Measurements from ENCODE around the gene PDCD1LG2. TPM values are rescaled to one million over a fixed set of nuclear protein-coding genes. Genes with fewer than 3 reads are reported as not detected.

PDCD1LG2 gene
- total and polyA plus RNA-seq, 2 of the 8 experiments (the other 6 are each of a cell fraction or from before 2014, with no cell fraction given) = not detected

- Histone ChIP-seq H3K4me3 (ENCODE audit: extremely low read depth in 1 of 4, insufficient read depth in 2 of 4, low read depth in 3 of 4, low read length in 4 of 4) (no peak overlapping the region), H2BK120ac (replicated peaks; ENCODE audit: low read depth, low read length) (no peak overlapping the region), H2BK15ac (ENCODE audit: low read length) (no peak overlapping the region), H3K23ac (ENCODE audit: insufficient read length) (no peak overlapping the region), H3K4me2 (ENCODE audit: insufficient read depth in 1 of 2, low read depth in 2 of 2, low read length in 2 of 2) (no peak overlapping the region), H4K91ac (replicated peaks; ENCODE audit: insufficient read length, low read length) (no peak overlapping the region), H2AK5ac (ENCODE audit: low read depth, low read length) (no peak overlapping the region), H2BK5ac (ENCODE audit: low read depth, low read length) (no peak overlapping the region), H3K9me3 (ENCODE audit: insufficient read depth in 2 of 2, low read depth in 1 of 2, low read length in 1 of 2) (no peaks in the 10 kb centered on the region), H3K23me2 (ENCODE audit: low read depth, low read length) (no peaks in the 10 kb centered on the region), H4K20me1 (replicated peaks in 1 of 2; ENCODE audit: control insufficient read depth in 1 of 2, insufficient read depth in 2 of 2, low read length in 2 of 2) (no peaks in the 10 kb centered on the region), H4K5ac (ENCODE audit: insufficient read length, low read depth, low read length) (no peak overlapping the region), H3K9ac (replicated peaks in 1 of 4; ENCODE audit: extremely low read depth in 1 of 4, low read depth in 3 of 4, low read length in 3 of 4) (no peak overlapping the region), H3K4ac (replicated peaks; ENCODE audit: insufficient read length, low read depth, low read length) (no peak overlapping the region), H3K56ac (replicated peaks; ENCODE audit: insufficient read length, low read depth, low read length) (no peak overlapping the region), H3K36me3 (ENCODE audit: control insufficient read depth in 2 of 4, insufficient read depth in 4 of 4, low read length in 3 of 4) (no peaks in the 10 kb centered on the region), H3K14ac (ENCODE audit: insufficient read length) (no peak overlapping the region), H3K27ac (ENCODE audit: low read depth, low read length) (no peak overlapping the region), H3K18ac (ENCODE audit: extremely low read depth, low read length) (no peak overlapping the region), H3K4me1 (replicated peaks in 1 of 4; ENCODE audit: control insufficient read depth in 3 of 4, insufficient read depth in 4 of 4, low read length in 3 of 4) (no peaks in the 10 kb centered on the region), H3K79me2 (ENCODE audit: control insufficient read depth in 1 of 2, insufficient read depth in 2 of 2, low read length in 2 of 2) (no peaks in the 10 kb centered on the region), H4K8ac (ENCODE audit: extremely low read depth, insufficient read depth, low read length) (no peak overlapping the region), H2BK12ac (ENCODE audit: low read depth, low read length) (no peak overlapping the region), H3K79me1 (ENCODE audit: low read depth, low read length) (no peaks in the 10 kb centered on the region), H2BK20ac (ENCODE audit: low read length) (no peak overlapping the region), H3K27me3 (replicated peaks in 1 of 4; ENCODE audit: control insufficient read depth in 3 of 4, extremely low read depth in 1 of 4, insufficient read depth in 3 of 4, low read length in 3 of 4) (no peaks in the 10 kb centered on the region), H2AFZ (ENCODE audit: low read length) (no peak overlapping the region)
- FAIRE-seq = no peak
- ChIA-PET CTCF (ENCODE audit: partially characterized antibody) (interaction anchor here (0.8 kb wide), 1 partner anchor 130 kb away, joined by 3 read pairs; the partner anchor contains the start of gene CD274), POLR2A (ENCODE audit: partially characterized antibody) (no interaction called here)
- WGBS, 2 experiments (ENCODE audit: extremely low coverage in 1 of 2, insufficient coverage in 1 of 2, insufficient read length in 1 of 2, insufficient replicate concordance in 2 of 2, low coverage in 1 of 2, low lambda C conversion rate in 2 of 2, missing lambda C conversion rate in 1 of 2) = 96% methylated on average over 1 of the region's 1 CpG; no CpG with 5 or more reads in 1 of the 2 experiments
- TF ChIP-seq CHD1 (IDR thresholded peaks at IDR 0.05; ENCODE audit: low read depth, low read length) = no peak
- no peak for TF ChIP-seq EP300 (IDR thresholded peaks at IDR 0.05; ENCODE audit: borderline replicate concordance in 1 of 2, low read depth in 2 of 2, low read length in 2 of 2)
- no peak for TF ChIP-seq GABPA (IDR thresholded peaks at IDR 0.05; ENCODE audit: borderline replicate concordance, insufficient read depth, low read length)
- TF ChIP-seq RAD21 (IDR thresholded peaks at IDR 0.05 in 1 of 2, conservative IDR thresholded peaks at IDR 0.05 in 1 of 2; ENCODE audit: low read depth in 2 of 2, low read length in 2 of 2) = no peak
- TF ChIP-seq SRF (IDR thresholded peaks at IDR 0.05; ENCODE audit: low read depth, low read length) = no peak
- no peak for TF ChIP-seq JUND (IDR thresholded peaks at IDR 0.05; ENCODE audit: low read length)
- TF ChIP-seq POLR2AphosphoS5 (IDR thresholded peaks at IDR 0.05; ENCODE audit: low read depth, low read length) = no peak
- TF ChIP-seq, protein P1, sequence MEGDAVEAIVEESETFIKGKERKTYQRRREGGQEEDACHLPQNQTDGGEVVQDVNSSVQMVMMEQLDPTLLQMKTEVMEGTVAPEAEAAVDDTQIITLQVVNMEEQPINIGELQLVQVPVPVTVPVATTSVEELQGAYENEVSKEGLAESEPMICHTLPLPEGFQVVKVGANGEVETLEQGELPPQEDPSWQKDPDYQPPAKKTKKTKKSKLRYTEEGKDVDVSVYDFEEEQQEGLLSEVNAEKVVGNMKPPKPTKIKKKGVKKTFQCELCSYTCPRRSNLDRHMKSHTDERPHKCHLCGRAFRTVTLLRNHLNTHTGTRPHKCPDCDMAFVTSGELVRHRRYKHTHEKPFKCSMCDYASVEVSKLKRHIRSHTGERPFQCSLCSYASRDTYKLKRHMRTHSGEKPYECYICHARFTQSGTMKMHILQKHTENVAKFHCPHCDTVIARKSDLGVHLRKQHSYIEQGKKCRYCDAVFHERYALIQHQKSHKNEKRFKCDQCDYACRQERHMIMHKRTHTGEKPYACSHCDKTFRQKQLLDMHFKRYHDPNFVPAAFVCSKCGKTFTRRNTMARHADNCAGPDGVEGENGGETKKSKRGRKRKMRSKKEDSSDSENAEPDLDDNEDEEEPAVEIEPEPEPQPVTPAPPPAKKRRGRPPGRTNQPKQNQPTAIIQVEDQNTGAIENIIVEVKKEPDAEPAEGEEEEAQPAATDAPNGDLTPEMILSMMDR (IDR thresholded peaks at IDR 0.05; ENCODE audit: control extremely low read depth in 1 of 3, insufficient read depth in 1 of 3, low read depth in 1 of 3, low read length in 3 of 3) = no peak
- no peak for TF ChIP-seq RXRA (IDR thresholded peaks at IDR 0.05; ENCODE audit: insufficient read depth, low read depth, low read length)
- DNase-seq (ENCODE audit: low read depth in 1 of 2, low spot score in 2 of 2) = no peak
Measured at GRCh38 chr9:5579881-5580280, 69.5 kb downstream of the PDCD1LG2 start.
